Cardiac fibroblast (primary cell): Measurements from ENCODE around the gene MAD1L1.
"Not testable (repeated sequence)": the region's sequence is repeated elsewhere in the genome, so short reads cannot be mapped to it uniquely, and the experiment has no call there.

Experiments
- DNase-seq, 2 donors: peaks; one replicate each; pipeline versions ENCODE4 v3.0.0 to v3.0.0-alpha.2; 2010; ENCODE audit warnings: low read depth in 2 of 2
- H3K4me3 ChIP-seq, 2 donors: replicated peaks in 1 of 2; 1 replicate in 1 of 2; 2 replicates in 1 of 2; pipeline ENCODE4 v1.5.1; 2011; ENCODE audit warnings: low read depth in 2 of 2, low read length in 2 of 2, mild to moderate bottlenecking in 2 of 2, moderate library complexity in 1 of 2
- TF ChIP-seq, protein P1 (sequence below): IDR thresholded peaks from one replicate; pipeline ENCODE4 v1.5.1; 2011; ENCODE audit warnings: low read depth, mild to moderate bottlenecking, low read length, inconsistent platforms

Gene MAD1L1

DNA sequence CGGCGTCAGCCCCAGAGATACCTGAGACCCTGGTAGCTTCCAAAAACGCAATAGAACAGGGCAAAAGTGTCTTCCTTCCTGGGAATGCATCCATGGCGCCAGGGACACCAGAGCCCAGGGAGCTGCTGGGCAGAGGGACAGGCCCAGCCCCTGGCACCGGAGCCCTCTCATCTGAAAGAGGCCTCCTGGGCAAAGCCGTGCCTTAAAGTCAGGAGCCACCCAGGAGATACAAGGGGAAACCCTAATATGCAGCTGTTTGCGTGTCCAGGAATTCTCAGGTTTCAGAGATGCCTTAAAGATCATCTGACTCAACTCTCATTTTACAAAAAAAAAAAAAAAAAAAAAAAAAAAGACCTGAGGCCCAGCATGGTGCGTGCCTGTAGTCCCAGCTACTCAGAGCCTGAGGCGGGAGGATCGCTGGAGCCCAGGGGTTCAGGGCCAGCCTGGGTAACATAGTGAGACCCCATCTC, 37.3 kb upstream of the MAD1L1 start:
- TF ChIP-seq, protein P1, sequence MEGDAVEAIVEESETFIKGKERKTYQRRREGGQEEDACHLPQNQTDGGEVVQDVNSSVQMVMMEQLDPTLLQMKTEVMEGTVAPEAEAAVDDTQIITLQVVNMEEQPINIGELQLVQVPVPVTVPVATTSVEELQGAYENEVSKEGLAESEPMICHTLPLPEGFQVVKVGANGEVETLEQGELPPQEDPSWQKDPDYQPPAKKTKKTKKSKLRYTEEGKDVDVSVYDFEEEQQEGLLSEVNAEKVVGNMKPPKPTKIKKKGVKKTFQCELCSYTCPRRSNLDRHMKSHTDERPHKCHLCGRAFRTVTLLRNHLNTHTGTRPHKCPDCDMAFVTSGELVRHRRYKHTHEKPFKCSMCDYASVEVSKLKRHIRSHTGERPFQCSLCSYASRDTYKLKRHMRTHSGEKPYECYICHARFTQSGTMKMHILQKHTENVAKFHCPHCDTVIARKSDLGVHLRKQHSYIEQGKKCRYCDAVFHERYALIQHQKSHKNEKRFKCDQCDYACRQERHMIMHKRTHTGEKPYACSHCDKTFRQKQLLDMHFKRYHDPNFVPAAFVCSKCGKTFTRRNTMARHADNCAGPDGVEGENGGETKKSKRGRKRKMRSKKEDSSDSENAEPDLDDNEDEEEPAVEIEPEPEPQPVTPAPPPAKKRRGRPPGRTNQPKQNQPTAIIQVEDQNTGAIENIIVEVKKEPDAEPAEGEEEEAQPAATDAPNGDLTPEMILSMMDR: no peak
- no peak overlapping the region for H3K4me3 ChIP-seq
- DNase-seq: no peak

DNA sequence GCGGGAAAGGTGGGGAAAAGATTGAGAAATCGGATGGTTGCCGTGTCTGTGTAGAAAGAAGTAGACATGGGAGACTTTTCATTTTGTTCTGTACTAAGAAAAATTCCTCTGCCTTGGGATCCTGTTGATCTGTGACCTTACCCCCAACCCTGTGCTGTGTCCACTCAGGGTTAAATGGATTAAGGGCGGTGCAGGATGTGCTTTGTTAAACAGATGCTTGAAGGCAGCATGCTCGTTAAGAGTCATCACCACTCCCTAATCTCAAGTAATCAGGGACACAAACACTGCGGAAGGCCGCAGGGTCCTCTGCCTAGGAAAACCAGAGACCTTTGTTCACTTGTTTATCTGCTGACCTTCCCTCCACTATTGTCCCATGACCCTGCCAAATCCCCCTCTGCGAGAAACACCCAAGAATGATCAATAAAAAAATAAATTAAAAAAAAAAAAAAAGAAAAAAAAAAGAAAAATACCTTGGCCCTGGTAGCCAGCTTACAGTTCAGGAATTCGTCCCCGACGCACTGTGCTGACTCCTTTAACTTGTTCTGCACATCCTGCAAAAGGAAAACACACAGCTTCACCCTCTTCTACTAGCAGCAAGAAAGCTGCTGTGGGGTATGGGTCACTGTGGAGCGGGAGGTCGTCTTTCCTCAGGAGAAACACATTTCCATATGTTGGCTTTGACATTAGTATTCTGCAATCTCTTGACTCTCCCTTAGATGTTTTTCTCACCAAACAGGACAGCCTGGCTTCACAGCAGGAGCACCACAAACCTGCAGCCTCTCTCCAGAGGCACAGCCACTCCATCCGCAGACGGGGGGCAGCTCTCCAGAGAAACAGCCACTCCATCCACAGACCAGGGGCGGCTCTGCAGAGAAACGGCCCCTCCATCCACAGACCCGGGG, 36.6 kb upstream of the MAD1L1 start:
- DNase-seq: peak; percentile 39 to 40
- H3K4me3 ChIP-seq: not testable (repeated sequence)

DNA sequence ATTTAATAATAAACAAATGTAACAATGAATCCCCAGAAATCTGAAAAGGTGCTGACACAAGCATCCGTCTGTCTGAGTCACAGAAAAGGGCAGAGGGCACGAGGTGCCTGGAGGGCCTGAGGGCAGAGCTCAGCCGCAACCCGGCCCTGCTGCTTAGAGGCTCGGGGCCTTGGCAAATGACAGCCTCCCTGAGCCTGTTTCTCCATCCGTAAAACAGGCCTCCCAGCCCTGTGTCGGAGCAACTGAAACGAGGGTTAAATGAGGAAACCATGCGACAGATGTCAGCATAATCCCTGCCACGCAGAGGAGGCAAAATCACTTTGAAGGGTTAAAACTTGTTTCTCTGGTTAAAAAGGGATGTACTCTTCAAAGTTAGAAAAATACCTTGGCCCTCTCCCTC, 34.2 kb upstream of the MAD1L1 start:
- DNase-seq: peak in 1 of 2 donors; percentile 41
- TF ChIP-seq, protein P1: no peak
- no peak overlapping the region for H3K4me3 ChIP-seq

DNA sequence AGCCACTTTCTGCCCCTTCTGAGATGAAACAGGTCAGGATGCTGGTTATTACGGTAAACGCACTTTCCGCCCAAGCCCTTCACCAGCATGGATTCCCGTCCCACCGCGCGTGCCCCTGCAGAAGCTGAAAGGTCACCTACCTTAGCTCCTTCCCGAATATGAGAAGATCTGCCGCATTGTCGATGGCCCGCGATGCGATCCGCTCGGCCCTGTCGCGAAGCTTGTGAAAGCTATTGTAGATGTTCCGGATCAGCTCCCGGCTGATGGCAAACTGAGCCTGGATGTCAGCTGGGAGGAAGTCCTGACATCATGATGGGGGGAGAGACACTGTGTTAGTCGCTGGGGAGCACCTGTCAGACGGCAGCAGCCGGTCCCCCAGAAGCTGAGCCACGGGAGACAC, 31.4 kb upstream of the MAD1L1 start:
- no peak overlapping the region for H3K4me3 ChIP-seq
- TF ChIP-seq, protein P1: no peak
- DNase-seq: no peak

DNA sequence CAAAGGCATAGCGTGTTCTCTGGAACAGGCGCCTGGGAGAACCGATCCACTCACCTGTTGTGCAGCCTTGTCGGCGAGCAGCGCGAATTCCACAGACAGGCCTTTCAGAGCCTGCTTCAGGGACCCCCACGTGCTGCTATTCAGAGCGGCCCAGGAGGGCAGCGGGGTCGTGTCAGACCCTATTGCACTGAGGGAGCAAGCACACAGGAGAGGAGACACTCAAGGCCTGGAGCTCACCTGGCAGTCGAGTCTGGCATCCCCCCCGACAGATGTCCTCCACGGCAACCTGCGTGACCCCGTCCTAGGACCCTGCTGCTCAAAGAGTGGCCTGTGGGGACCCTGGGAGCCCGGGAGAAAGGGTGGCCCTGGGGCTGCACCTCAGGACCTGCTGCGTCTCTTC, 30.4 kb upstream of the MAD1L1 start:
- DNase-seq: no peak
- TF ChIP-seq, protein P1: no peak
- H3K4me3 ChIP-seq: no peak overlapping the region

DNA sequence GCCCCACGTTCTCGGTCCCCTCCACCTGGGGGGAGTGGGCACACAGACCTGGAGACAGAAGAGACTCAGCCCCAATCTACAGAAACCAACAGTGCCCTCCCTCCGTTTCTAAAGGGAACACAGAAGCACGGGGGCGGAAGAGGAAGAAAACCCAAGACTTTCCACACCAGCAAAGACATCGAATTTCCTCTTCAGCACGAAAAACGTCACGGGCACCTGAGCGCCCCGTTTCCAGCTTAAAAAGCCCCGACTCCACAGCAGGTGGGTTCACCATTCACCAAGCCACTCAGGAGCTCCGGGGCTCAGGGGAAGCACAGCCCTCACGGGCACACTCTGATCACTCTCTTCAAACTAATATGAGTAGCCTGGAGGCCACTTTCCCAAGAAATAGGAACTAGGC, 28.9 kb upstream of the MAD1L1 start:
- no peak overlapping the region for H3K4me3 ChIP-seq
- TF ChIP-seq, protein P1: no peak
- DNase-seq: no peak

DNA sequence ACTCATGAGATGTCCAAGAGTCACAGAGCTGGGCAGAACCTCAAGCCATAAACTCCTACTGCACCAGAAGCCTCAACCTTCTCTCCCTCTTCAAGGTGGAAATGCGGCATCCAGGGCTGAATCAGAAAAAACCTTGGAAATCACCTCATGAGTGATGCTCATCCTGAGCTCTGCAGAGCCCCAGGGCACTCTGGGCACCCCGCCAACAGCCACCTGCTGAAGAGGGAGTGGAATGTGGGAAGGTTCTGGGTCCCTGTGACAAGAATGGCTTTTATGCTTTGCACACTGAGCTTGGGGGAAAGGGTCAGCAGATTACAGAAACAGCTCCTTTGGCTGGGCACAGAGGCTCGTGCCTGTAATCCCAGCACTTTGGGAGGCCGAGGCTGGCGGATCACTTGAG, 28.1 kb upstream of the MAD1L1 start:
- TF ChIP-seq, protein P1: no peak
- H3K4me3 ChIP-seq: no peak overlapping the region
- DNase-seq: no peak
